NCI-H226 (cell line): ENCODE results near the gene LYZL1.
"Not testable (repeated sequence)": the region's sequence is repeated elsewhere in the genome, so short reads cannot be mapped to it uniquely, and the experiment has no call there.

Experiments
- DNase-seq: peaks from one replicate; pipeline ENCODE4 v3.0.0-alpha.2; 2015

The LYZL1 gene

GRCh38 chr10:29265210-29265768 is 23.6 kb upstream of the LYZL1 start:
- DNase-seq = no peak

GRCh38 chr10:29266641-29267040 is 22.2 kb upstream of the LYZL1 start:
- no peak for DNase-seq

- DNase-seq = no peak
Measured at GRCh38 chr10:29268011-29268410, 20.9 kb upstream of the LYZL1 start.

GRCh38 chr10:29269486-29269885 is 19.4 kb upstream of the LYZL1 start:
- DNase-seq = no peak

GRCh38 chr10:29270883-29271282 is 18.0 kb upstream of the LYZL1 start:
- DNase-seq = no peak

GRCh38 chr10:29271877-29272276 is 17.0 kb upstream of the LYZL1 start:
- no peak for DNase-seq

GRCh38 chr10:29273478-29273877 is 15.4 kb upstream of the LYZL1 start:
- no peak for DNase-seq

- DNase-seq = no peak
Measured at GRCh38 chr10:29276251-29276850, 12.5 kb upstream of the LYZL1 start.

GRCh38 chr10:29277296-29277695 is 11.6 kb upstream of the LYZL1 start:
- no peak for DNase-seq

GRCh38 chr10:29279779-29280487 is 8.9 kb upstream of the LYZL1 start:
- no peak for DNase-seq

- no peak for DNase-seq
Measured at GRCh38 chr10:29280488-29280840, 8.4 kb upstream of the LYZL1 start.

- no peak for DNase-seq
Measured at GRCh38 chr10:29285624-29286051, 3.2 kb upstream of the LYZL1 start.

GRCh38 chr10:29287635-29288034 is 1.2 kb upstream of the LYZL1 start:
- no peak for DNase-seq

- not testable (repeated sequence) for DNase-seq
Measured at GRCh38 chr10:29291561-29291960, 2.7 kb downstream of the LYZL1 start.

- not testable (repeated sequence) for DNase-seq
Measured at GRCh38 chr10:29292406-29292805, 3.5 kb downstream of the LYZL1 start.

GRCh38 chr10:29295813-29296212 is 6.9 kb downstream of the LYZL1 start:
- no peak for DNase-seq

GRCh38 chr10:29297678-29298077 is 8.8 kb downstream of the LYZL1 start:
- no peak for DNase-seq

- DNase-seq = no peak
Measured at GRCh38 chr10:29301359-29301910, 12.6 kb downstream of the LYZL1 start.

GRCh38 chr10:29302499-29302898 is 13.6 kb downstream of the LYZL1 start:
- DNase-seq = no peak

GRCh38 chr10:29304264-29304994 is 15.6 kb downstream of the LYZL1 start:
- DNase-seq = peak; percentile 11

- DNase-seq = no peak
Measured at GRCh38 chr10:29304995-29305335, 16.1 kb downstream of the LYZL1 start.

GRCh38 chr10:29306688-29307087 is 17.8 kb downstream of the LYZL1 start:
- DNase-seq = no peak

- DNase-seq = not testable (repeated sequence)
Measured at GRCh38 chr10:29308142-29308541, 19.3 kb downstream of the LYZL1 start.

- DNase-seq = no peak
Measured at GRCh38 chr10:29309465-29309864, 20.6 kb downstream of the LYZL1 start.
